Measurements from ENCODE around the gene ADAT3. TPM values are rescaled to one million over a fixed set of nuclear protein-coding genes. Genes with fewer than 3 reads are reported as not detected.
A peak's percentile ranks its signal among the peaks of the same experiment; 100 is the strongest.

The ADAT3 gene
- total RNA-seq, 6 experiments from 2014 or later, result 1.8 to 5.3 (median 2.7) TPM

DNA sequence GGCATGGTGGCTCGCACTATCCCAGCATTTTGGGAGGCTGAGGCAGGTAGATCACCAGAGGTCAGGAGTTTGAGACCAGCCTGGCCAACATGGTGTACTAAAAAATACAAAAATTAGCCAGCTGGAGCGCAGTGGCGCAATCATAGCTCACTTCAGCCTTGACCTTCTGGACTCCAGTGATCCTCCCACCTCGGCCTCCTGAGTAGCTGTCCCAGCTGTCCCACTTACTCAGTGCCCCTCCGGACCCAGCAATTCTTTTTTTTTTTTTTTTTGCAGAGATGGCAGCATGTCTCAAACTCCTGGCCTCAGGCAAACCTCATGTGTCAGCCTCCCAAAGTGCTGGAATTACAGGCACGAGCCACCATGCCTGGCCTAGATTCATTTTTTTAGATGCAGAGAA, 2.3 kb upstream of the ADAT3 start:
- DNase-seq (no peak), ATAC-seq (no peak)
- H3K9me3 ChIP-seq, result no peaks in the 10 kb centered on the region
- H3K4me3 ChIP-seq, result no peak overlapping the region
- peak overlapping the region in 1 of 3 donors; percentile 4 for H3K27ac ChIP-seq
- H3K4me1 ChIP-seq, result peaks cover 0 to 16% (median under 1%) of the 10 kb centered on the region in 4 donors
- no peaks in the 10 kb centered on the region for H3K36me3 ChIP-seq
- TF ChIP-seq, protein P1, sequence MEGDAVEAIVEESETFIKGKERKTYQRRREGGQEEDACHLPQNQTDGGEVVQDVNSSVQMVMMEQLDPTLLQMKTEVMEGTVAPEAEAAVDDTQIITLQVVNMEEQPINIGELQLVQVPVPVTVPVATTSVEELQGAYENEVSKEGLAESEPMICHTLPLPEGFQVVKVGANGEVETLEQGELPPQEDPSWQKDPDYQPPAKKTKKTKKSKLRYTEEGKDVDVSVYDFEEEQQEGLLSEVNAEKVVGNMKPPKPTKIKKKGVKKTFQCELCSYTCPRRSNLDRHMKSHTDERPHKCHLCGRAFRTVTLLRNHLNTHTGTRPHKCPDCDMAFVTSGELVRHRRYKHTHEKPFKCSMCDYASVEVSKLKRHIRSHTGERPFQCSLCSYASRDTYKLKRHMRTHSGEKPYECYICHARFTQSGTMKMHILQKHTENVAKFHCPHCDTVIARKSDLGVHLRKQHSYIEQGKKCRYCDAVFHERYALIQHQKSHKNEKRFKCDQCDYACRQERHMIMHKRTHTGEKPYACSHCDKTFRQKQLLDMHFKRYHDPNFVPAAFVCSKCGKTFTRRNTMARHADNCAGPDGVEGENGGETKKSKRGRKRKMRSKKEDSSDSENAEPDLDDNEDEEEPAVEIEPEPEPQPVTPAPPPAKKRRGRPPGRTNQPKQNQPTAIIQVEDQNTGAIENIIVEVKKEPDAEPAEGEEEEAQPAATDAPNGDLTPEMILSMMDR (IDR thresholded peaks at IDR 0.05), result no peak
- no peak for TF ChIP-seq POLR2A (IDR thresholded peaks at IDR 0.05)
- H3K27me3 ChIP-seq, result no peaks in the 10 kb centered on the region
- 50% methylated on average over 1 of the region's 6 CpGs for WGBS (ENCODE audit: insufficient coverage, low coverage, low lambda C conversion rate, missing lambda C conversion rate)
- intact Hi-C loops (cut with DNase I), result no loop called here

DNA sequence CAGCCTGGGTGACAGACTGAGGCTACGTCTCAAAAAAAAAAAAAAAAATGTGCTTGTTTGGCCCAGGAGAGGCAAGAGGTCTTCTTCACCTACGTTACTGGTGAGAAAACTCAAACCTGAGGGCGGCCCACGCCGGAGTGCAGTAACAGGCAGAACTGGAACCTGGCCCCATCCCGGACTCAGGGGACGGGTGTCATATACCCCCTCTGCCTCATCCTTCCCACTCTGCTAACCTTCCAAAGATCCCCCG, 414 bp upstream of the ADAT3 start:
- 4% methylated on average over 3 of the region's 8 CpGs for whole genome bisulfite sequencing (ENCODE audit: insufficient coverage, low coverage, low lambda C conversion rate, missing lambda C conversion rate)
- no peak for DNase-seq
- H3K9me3 ChIP-seq, result no peaks in the 10 kb centered on the region
- TF ChIP-seq, protein P1 (IDR thresholded peaks at IDR 0.05), result no peak
- no peak for TF ChIP-seq POLR2A (IDR thresholded peaks at IDR 0.05)
- intact Hi-C loops (cut with DNase I), result no loop called here
- H3K27me3 ChIP-seq, result no peaks in the 10 kb centered on the region
- peak overlapping the region in 2 of 3 donors; percentile 63 to 72 for H3K4me3 ChIP-seq
- ATAC-seq, result no peak
- H3K27ac ChIP-seq, result peak overlapping the region in 2 of 3 donors; percentile 21 to 79
- H3K36me3 ChIP-seq, result no peaks in the 10 kb centered on the region
- H3K4me1 ChIP-seq, result peaks cover 0 to 13% (median 0%) of the 10 kb centered on the region in 4 donors

GRCh38 chr19:1905863-1906375, 720 bp downstream of the ADAT3 start:
- no peak for DNase-seq
- 70% methylated on average over 10 of the region's 15 CpGs for WGBS (ENCODE audit: insufficient coverage, low coverage, low lambda C conversion rate, missing lambda C conversion rate)
- H3K27me3 ChIP-seq, result no peaks in the 10 kb centered on the region
- peaks cover 0 to 13% (median 0%) of the 10 kb centered on the region in 4 donors for H3K4me1 ChIP-seq
- TF ChIP-seq POLR2A (IDR thresholded peaks at IDR 0.05), result no peak
- TF ChIP-seq, protein P1 (IDR thresholded peaks at IDR 0.05), result no peak
- peak overlapping the region; percentile 51 to 72 (median 63) for H3K4me3 ChIP-seq
- H3K9me3 ChIP-seq, result no peaks in the 10 kb centered on the region
- no peaks in the 10 kb centered on the region for H3K36me3 ChIP-seq
- ATAC-seq, result no peak
- peak overlapping the region; percentile 31 to 79 (median 48) for H3K27ac ChIP-seq
- intact Hi-C loops (cut with DNase I), result no loop called here

DNA sequence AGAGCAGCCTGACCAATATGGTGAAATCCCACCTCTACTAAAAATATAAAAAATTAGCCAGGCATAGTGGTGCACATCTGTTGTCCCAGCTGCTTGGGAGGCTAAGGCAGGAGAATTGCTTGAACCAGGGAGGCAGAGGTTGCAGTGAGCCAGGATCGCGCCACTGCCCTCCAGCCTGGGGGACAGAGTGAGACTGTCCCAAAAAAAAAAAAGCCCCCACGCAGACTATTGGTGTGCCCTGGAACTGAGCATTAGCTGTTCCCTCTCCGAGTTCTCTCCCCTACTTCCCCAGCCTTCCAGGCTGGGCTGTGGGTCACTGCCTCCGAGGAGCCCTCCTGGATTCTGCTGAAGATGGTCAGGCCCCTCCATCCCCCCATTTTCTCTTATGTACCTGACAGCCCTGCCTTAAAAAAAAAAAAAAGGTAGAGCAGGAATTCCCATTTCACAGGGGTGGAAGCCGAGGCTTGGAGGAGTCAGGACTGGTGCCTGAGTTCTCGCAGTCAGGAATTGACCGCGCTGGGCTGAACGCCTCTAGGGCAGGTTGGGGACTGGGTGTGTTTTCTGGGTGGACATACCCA, 1.9 kb downstream of the ADAT3 start:
- intact Hi-C loops (cut with DNase I), result no loop called here
- Histone ChIP-seq H3K27ac (no peak overlapping the region), H3K4me1 (peaks cover 0 to 13% (median 0%) of the 10 kb centered on the region in 4 donors), H3K27me3 (no peaks in the 10 kb centered on the region), H3K36me3 (no peaks in the 10 kb centered on the region), H3K9me3 (no peaks in the 10 kb centered on the region), H3K4me3 (no peak overlapping the region)
- DNase-seq (no peak), ATAC-seq (no peak)
- no peak for TF ChIP-seq POLR2A (IDR thresholded peaks at IDR 0.05)
- TF ChIP-seq, protein P1 (IDR thresholded peaks at IDR 0.05), result no peak
- 98% methylated on average over 6 of the region's 10 CpGs for WGBS (ENCODE audit: insufficient coverage, low coverage, low lambda C conversion rate, missing lambda C conversion rate)
